GM21825 (cell line): ENCODE data around the gene CCR8.

Experiments used
- ATAC-seq: cut with Tn5 transposase; IDR thresholded peaks from one replicate; pipeline ENCODE4 v1.9.1; 2021; ENCODE audit warnings: mild to moderate bottlenecking, moderate library complexity; ENCODE audit not compliant: unreplicated experiment

The CCR8 gene, protein sequence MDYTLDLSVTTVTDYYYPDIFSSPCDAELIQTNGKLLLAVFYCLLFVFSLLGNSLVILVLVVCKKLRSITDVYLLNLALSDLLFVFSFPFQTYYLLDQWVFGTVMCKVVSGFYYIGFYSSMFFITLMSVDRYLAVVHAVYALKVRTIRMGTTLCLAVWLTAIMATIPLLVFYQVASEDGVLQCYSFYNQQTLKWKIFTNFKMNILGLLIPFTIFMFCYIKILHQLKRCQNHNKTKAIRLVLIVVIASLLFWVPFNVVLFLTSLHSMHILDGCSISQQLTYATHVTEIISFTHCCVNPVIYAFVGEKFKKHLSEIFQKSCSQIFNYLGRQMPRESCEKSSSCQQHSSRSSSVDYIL

DNA sequence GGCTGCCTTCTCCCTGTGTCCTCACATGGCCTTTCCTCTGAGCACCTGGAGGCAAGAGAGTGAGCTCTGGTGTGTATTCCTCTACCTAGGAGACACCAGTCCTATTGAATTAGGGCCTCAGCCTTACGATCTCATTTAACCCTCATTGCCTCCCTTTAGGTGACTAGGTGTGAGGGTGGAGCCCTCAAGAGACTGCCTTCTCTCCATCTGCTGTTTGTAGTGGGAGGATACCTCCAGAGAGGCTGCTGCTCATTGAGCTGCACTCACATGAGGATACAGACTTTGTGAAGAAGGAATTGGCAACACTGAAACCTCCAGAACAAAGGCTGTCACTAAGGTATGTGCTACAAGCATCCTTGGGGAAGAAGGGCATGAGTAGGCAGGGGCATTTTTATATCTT is at the start of gene CCR8:
Gene CCR8 (plus strand): TSS at position 217 of the 400 bp plus-strand sequence. CDS start 2,623 bp downstream, outside the sequence.
- no peak for ATAC-seq

GRCh38 chr3:39279745-39280517 is 49.6 kb upstream of the CCR8 start, which contains the start of gene CX3CR1:
CX3CR1 (minus strand) TSS chr3:39280036; CDS start chr3:39266509, 13,527 bp downstream.
- ATAC-seq = no peak

GRCh38 chr3:39280571-39280970 is 48.9 kb upstream of the CCR8 start:
- no peak for ATAC-seq

DNA sequence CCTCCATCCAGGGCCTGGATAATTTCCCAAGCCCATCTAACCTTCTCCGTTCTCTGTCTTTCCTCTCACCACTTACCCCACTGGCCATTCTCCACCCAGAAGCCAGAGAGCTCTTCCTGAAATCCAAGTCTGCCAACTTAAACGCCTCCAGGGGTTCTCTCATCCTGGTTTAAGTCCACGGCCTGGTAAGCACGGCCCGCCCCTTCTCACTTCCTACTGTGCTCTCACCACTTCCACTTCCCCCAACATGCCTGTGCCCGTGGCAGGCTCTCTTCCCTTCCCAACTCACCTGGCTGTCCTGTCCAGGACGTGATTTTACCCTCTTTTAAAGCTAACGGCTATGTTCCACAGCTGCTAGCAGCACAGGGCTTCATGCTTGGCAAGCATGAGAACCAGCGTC is 48.0 kb upstream of the CCR8 start:
- no peak for ATAC-seq

- ATAC-seq = no peak
Observed at GRCh38 chr3:39282057-39282456, 47.5 kb upstream of the CCR8 start.

GRCh38 chr3:39284457-39284881 is 45.0 kb upstream of the CCR8 start:
- no peak for ATAC-seq

DNA sequence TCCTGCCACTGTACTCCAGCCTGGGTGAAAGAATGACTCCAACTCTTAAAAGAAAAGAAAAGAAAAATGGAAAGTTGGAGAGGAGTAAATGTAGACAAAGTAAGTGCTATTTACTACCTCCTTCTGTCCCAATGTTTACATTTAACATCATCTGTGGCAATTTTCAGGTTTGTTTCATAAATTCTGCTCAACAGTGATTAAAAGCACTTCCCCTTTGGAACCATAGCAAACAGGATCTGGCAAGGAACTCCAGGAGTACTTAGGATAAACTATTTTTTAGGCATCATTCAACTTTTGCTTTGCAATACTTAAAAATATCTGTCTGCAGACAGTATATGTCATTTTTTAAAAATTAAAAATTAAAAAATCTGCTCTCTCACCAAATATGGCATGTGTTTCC is 44.2 kb upstream of the CCR8 start:
- ATAC-seq = no peak

- no peak for ATAC-seq
Observed at GRCh38 chr3:39286771-39287170, 42.7 kb upstream of the CCR8 start.

DNA sequence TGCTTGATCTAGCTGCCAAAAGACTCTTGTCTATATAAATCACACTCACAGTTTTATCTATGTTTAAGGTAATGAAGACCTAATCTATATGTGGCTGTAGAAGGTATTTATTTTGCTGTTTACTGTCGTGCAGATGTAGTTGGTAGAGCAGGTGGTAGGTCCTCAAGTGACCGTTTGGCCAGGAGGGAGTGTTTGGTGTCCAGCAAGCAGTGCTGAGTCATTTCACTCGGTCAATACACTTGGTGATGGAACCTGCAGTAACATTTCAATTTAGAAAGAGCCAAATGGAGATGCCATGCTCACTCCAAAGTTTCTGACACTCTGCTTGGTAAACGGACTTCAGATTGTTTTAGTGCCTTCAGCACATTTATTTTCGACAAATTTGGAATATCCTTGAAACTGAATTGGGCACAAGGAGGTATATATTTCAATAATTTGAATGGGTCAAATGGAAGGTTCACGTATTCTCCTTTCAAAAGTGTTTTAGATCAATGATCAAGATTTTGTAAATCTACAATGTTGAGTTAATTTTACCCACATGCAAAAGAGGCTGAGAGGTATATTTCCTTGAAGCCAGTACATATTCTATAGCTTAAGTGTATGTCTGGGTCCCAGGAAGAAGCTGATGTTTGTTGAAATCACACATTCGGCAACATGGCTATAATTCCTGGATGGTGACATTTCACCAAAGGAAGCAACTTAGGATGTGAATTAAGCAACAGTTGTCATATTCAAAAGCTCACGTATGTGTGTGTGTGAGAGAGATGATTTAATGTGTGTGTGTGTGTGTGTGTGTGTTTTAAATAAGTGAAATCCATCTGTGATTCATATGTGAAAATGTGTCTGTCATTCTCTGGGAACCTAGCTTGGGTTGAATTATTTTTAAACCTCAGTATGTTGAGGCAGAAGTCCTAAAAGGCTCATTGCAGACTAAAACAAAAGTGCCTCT is 42.0 kb upstream of the CCR8 start:
- no peak for ATAC-seq

DNA sequence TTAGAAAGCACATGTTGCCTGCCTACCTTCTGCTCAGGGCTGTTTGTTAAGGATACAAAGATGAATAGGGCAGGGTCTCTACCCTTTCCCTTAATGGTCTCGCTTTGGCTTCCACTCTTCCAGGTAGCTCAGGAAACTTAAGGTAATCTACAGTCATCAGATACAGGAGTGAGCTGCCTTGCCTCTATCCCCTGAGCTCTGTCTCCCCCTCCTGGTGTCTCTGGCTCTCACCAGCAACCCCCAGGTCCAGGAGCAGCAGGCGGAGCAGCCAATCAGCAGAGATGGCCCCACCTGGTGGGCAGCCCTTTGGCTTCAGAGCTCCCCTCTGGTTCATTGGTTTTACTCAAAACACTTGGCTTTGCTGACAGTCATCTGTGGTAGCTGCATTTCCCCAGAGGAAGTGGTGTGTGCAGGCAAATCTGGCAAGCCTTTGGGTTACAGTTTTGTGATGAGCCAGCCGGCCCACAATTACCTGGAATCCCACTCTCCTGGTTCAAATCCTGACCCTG is 41.2 kb upstream of the CCR8 start:
- ATAC-seq = peak; percentile 98

- ATAC-seq = no peak
Observed at GRCh38 chr3:39289107-39289506, 40.4 kb upstream of the CCR8 start.

GRCh38 chr3:39290255-39290654 is 39.3 kb upstream of the CCR8 start:
- ATAC-seq = no peak

GRCh38 chr3:39291903-39292329 is 37.6 kb upstream of the CCR8 start:
- ATAC-seq = no peak

DNA sequence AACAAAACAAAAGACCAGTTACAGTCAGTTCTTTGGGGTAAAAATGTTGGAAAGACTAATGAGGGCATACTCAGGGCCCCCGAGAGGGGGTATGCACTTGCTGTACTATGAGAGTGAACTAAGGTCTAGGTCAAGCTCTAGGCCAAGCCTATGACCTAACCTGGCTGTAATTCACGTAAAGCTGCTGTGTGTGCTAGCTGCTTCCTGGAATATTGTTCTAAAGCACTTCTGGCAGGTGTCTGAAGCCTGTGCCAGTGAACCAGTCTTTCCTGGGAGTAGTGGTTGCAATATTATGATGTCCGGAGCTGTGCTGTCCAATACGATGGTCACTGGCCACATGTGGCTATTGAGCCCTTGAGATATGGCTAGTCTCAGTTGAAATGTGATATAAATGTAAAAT is 36.5 kb upstream of the CCR8 start:
- ATAC-seq = no peak

- no peak for ATAC-seq
Observed at GRCh38 chr3:39294446-39295183, 34.9 kb upstream of the CCR8 start.

- peak; percentile 78 for ATAC-seq
Observed at GRCh38 chr3:39295184-39295775, 34.2 kb upstream of the CCR8 start.

DNA sequence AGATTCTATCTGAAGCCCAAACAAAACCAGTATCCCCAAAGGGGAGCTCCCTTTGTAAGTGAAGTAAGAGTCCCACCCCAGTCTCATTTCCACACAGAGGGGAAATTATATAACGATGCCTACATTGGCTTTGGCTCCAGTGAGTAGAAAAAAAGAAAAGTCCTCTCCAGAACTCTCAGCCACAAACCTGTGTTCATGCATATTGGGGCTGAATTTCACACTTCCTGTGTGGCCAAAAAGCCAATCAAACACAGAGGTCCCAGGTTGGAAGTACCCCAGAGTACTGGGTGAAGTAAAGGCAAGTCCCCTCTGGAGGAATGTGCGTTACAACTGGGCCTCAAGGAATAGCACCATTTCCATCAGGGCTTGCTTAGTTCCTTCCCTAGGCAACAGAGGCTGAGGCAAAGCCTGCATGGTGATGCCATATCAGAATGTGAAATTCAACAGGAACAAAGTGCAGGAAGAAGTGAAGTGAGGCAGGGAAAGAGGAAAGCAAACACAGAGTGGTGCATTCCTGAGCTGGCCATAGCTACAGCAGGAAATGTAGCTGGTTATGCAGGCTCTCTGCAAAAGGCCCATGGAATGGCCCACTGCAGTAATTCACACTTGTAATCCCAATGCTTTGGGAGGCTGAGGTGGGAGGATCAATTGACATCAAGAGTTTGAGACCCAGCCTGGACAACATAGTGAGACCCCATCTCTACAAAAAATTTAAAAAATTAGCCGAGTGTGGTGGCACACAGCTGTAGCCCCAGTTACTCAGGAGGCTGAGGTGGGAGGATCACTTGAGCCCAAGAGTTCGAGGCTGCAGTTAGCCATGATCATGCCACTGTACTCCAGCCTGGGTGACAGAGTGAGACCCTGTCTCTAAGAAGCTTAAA is 33.1 kb upstream of the CCR8 start:
- ATAC-seq = no peak

GRCh38 chr3:39299279-39299678 is 30.2 kb upstream of the CCR8 start:
- ATAC-seq = no peak

DNA sequence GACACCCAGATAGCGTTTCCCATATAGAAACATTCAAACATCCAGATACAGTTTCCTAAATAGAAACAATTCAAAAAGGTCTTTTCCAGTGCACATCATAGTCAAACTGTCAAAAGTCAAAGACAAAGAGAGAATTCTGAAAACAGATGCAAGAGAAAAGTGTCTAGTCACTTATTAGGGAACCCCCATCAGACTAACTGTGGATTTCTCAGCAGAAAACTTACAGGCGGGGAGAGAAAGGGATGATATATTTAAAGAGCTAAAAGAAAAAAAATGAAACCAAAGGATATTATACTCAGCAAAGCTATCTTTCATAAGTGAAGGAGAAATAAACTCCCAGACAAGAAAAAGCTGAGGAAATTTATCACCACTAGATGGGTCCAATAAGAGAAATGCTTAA is 27.3 kb upstream of the CCR8 start:
- ATAC-seq = no peak
